Measurements from ENCODE around the gene GPAM. TPM values are rescaled to one million over a fixed set of nuclear protein-coding genes. Genes with fewer than 3 reads are reported as not detected.
"Not testable (repeated sequence)": the region's sequence is repeated elsewhere in the genome, so short reads cannot be mapped to it uniquely, and the experiment has no call there.

Gene GPAM
- total RNA-seq, 2 experiments from 2014 or later = 6.1 to 7.1 TPM

DNA sequence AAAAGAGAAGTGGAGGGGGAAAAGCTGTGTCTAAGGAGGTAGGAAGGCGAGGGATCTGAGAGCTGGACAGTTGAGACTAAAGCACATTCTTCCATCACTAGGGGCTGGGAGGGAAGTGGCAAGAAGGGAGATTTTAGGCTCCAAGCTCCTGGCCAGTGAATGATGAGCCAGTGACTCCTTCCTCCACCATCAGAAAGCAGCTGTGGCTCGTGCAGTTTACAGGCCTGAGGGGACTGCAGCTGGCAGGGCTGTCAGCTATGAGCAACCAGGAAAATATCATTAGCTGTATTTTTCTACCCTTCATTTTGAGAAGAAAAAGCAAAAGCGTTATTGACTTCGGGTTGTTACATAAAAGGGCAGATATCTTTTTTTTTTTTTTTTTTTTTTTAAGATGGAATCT is 60.7 kb downstream of the GPAM start:
- ATAC-seq = no peak
- H3K36me3 Mint-ChIP-seq (ENCODE audit: low read depth) = no peaks in the 10 kb centered on the region

DNA sequence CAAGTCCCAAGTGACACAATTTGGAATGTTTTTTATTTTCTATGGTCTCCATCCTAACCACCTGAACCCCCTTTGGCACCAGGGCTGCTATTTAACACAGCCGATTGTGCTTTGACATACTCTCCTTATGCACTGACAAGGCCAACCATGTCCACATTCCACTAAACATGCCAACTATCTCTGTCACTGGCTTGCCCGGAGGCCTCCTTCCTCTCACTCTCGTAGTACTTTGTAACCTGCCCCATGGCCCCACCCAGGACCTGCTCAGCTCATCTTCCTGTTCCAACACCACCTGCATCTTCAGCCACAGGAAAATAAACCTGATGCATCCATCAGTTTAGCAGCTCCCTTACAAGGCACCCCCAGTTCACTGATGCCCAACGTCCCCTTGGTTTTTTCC is 63.1 kb downstream of the GPAM start:
- Mint-ChIP-seq H3K27ac (no peak overlapping the region), H3K4me1 (ENCODE audit: low read depth) (no peaks in the 10 kb centered on the region), H3K4me3 (no peak overlapping the region), H3K36me3 (ENCODE audit: low read depth) (no peaks in the 10 kb centered on the region), H3K27me3 (ENCODE audit: low read depth) (no peaks in the 10 kb centered on the region), H3K9me3 (ENCODE audit: insufficient read depth) (no peaks in the 10 kb centered on the region)
- POLR2A ChIA-PET = no interaction called here
- ATAC-seq = no peak
- DNase-seq = no peak
- CTCF ChIA-PET = no interaction called here

More for the DNA sequence above, 60.7 kb downstream of the GPAM start:
- ChIA-PET POLR2A (no interaction called here), CTCF (interaction anchor here (1.7 kb wide), 1 partner anchor 14 kb away, joined by 6 read pairs; no protein-coding TSS in a partner anchor)
- no peak overlapping the region for H3K4me3 Mint-ChIP-seq
- H3K27me3 Mint-ChIP-seq (ENCODE audit: low read depth) = no peaks in the 10 kb centered on the region
- no peaks in the 10 kb centered on the region for H3K4me1 Mint-ChIP-seq (ENCODE audit: low read depth)
- H3K27ac Mint-ChIP-seq = no peak overlapping the region
- no peak for DNase-seq
- no peaks in the 10 kb centered on the region for H3K9me3 Mint-ChIP-seq (ENCODE audit: insufficient read depth)

DNA sequence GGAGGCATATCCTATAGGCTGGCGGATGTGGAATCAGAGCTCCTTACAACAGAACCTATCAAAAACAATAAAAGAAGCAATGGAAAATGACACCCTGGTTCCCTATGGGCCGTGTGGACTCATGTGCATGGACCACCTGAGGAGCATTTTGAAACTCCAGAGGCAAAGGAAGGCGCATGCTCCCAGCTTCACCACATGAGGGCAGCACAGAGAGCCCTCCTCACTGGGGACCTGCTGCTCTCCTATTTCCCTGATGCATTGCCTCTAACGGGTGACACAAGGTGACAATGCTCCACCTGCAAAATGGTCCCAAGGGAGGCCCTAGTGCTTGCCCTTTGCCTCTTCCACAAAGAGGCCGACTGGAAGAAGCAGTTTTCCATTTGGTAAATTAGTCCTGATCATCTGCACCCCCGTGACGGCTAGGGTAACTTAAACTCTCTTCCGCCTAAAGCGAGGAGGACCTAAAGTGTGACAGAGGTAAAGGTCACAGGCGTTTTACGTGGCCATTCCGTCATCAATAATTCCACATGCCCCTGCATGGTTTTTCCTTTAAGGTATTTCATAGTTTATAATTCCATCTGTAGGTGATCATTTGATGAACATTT is 67.7 kb downstream of the GPAM start:
- H3K4me3 Mint-ChIP-seq = no peak overlapping the region
- no peak overlapping the region for H3K27ac Mint-ChIP-seq
- DNase-seq (peak; percentile 56), ATAC-seq (peak; percentile 57)
- no peaks in the 10 kb centered on the region for H3K9me3 Mint-ChIP-seq (ENCODE audit: insufficient read depth)
- no peaks in the 10 kb centered on the region for H3K4me1 Mint-ChIP-seq (ENCODE audit: low read depth)
- POLR2A ChIA-PET = no interaction called here
- no peaks in the 10 kb centered on the region for H3K27me3 Mint-ChIP-seq (ENCODE audit: low read depth)
- H3K36me3 Mint-ChIP-seq (ENCODE audit: low read depth) = no peaks in the 10 kb centered on the region
- CTCF ChIA-PET = interaction anchor here (0.7 to 5.0 kb wide), 8 partner anchors 8 to 485 kb away, joined by 3 to 30 read pairs (median 3); no protein-coding TSS in a partner anchor

DNA sequence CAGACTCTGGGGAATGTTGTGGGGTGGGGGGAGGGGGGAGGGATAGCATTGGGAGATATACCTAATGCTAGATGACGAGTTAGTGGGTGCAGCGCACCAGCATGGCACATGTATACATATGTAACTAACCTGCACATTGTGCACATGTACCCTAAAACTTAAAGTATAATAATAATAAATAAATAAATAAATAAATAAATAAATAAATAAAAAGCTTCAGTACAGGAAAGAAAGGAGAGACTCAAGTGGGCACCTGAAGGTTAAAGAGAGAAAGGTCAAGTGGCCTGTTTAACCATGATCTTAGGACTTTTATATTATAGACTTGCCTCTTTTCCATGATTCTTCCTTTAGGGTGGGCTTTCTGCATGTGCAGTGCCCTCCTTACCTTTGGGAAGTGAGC is 73.8 kb downstream of the GPAM start:
- H3K27ac Mint-ChIP-seq; H3K4me3 Mint-ChIP-seq; CTCF ChIA-PET; H3K9me3 Mint-ChIP-seq (ENCODE audit: insufficient read depth); H3K36me3 Mint-ChIP-seq (ENCODE audit: low read depth); ATAC-seq; POLR2A ChIA-PET; H3K4me1 Mint-ChIP-seq (ENCODE audit: low read depth); H3K27me3 Mint-ChIP-seq (ENCODE audit: low read depth); DNase-seq: not testable (repeated sequence)

Other genes with a start within 250 kb of the GPAM start
- gene TECTB, start 99.6 kb upstream of the GPAM start, total RNA-seq = not detected
- gene ACSL5, start 190.4 kb upstream of the GPAM start, total RNA-seq = 10 to 100 TPM; 50.7 to 53.1 TPM

Measured in activated CD8-positive, alpha-beta T cell treated with anti-CD3 and anti-CD28 coated beads, Interleukin-2, amount 10 ng/mL, durations not matched to agents 7 days and 5 days (primary cell).